ENCODE measurements around the gene SOX6. TPM values are rescaled to one million over a fixed set of nuclear protein-coding genes. Genes with fewer than 3 reads are reported as not detected.

The SOX6 gene
- total RNA-seq, 1 donor from 2014 or later = 24.9 TPM

- H3K4me1 Mint-ChIP-seq (ENCODE audit: unreplicated experiment) = peaks cover 5% of the 10 kb centered on the region
- no peak overlapping the region for H3K4me3 Mint-ChIP-seq
- peaks cover 3% of the 10 kb centered on the region for H3K27me3 Mint-ChIP-seq
- no peak for DNase-seq (ENCODE audit: extremely low spot score, unreplicated experiment)
- H3K36me3 Mint-ChIP-seq = peaks cover 5% of the 10 kb centered on the region
- no peak for TF ChIP-seq CTCF (conservative IDR thresholded peaks at IDR 0.05)
- H3K9me3 Mint-ChIP-seq = peaks cover 5% of the 10 kb centered on the region
- H3K27ac Mint-ChIP-seq = no peak overlapping the region
Measured at GRCh38 chr11:15955595-15955994, 400.8 kb downstream of the SOX6 start.

GRCh38 chr11:15947681-15948648, 408.4 kb downstream of the SOX6 start:
- Mint-ChIP-seq H3K4me3 (no peak overlapping the region), H3K36me3 (no peaks in the 10 kb centered on the region), H3K27me3 (peaks cover 3% of the 10 kb centered on the region), H3K9me3 (peaks cover 15% of the 10 kb centered on the region), H3K4me1 (ENCODE audit: unreplicated experiment) (peaks cover 8% of the 10 kb centered on the region), H3K27ac (no peak overlapping the region)
- no peak for TF ChIP-seq CTCF (conservative IDR thresholded peaks at IDR 0.05)
- no peak for DNase-seq (ENCODE audit: extremely low spot score, unreplicated experiment)

- Mint-ChIP-seq H3K4me3 (no peak overlapping the region), H3K36me3 (no peaks in the 10 kb centered on the region)
Measured at GRCh38 chr11:15945726-15946125, 410.6 kb downstream of the SOX6 start.

GRCh38 chr11:15944460-15944859, 411.9 kb downstream of the SOX6 start:
- Mint-ChIP-seq H3K9me3 (peaks cover 24% of the 10 kb centered on the region), H3K27ac (no peak overlapping the region), H3K27me3 (no peaks in the 10 kb centered on the region), H3K4me1 (ENCODE audit: unreplicated experiment) (peaks cover 4% of the 10 kb centered on the region), H3K4me3 (no peak overlapping the region), H3K36me3 (no peaks in the 10 kb centered on the region)
- DNase-seq (ENCODE audit: extremely low spot score, unreplicated experiment) = no peak
- no peak for TF ChIP-seq CTCF (conservative IDR thresholded peaks at IDR 0.05)

More at GRCh38 chr11:15945726-15946125, 410.6 kb downstream of the SOX6 start:
- Mint-ChIP-seq H3K4me1 (ENCODE audit: unreplicated experiment) (peaks cover 4% of the 10 kb centered on the region), H3K9me3 (peaks cover 19% of the 10 kb centered on the region), H3K27ac (no peak overlapping the region), H3K27me3 (no peaks in the 10 kb centered on the region)
- TF ChIP-seq CTCF (conservative IDR thresholded peaks at IDR 0.05) = no peak
- DNase-seq (ENCODE audit: extremely low spot score, unreplicated experiment) = no peak

GRCh38 chr11:15943418-15944197, 412.7 kb downstream of the SOX6 start:
- no peak for TF ChIP-seq CTCF (conservative IDR thresholded peaks at IDR 0.05)
- Mint-ChIP-seq H3K4me3 (no peak overlapping the region), H3K36me3 (no peaks in the 10 kb centered on the region), H3K27ac (no peak overlapping the region), H3K27me3 (no peaks in the 10 kb centered on the region), H3K4me1 (ENCODE audit: unreplicated experiment) (peaks cover 4% of the 10 kb centered on the region), H3K9me3 (peaks cover 24% of the 10 kb centered on the region)
- no peak for DNase-seq (ENCODE audit: extremely low spot score, unreplicated experiment)

Data from type B pancreatic cell (in vitro differentiated cells).